HG02852 (cell line): ENCODE measurements around the gene MYO7B.
"Not testable (repeated sequence)": the region's sequence is repeated elsewhere in the genome, so short reads cannot be mapped to it uniquely, and the experiment has no call there.

Experiments
- ATAC-seq: cut with Tn5 transposase; IDR thresholded peaks from one replicate; pipeline ENCODE4 v1.9.1; 2021; ENCODE audit warnings: mild to moderate bottlenecking, moderate library complexity; ENCODE audit not compliant: unreplicated experiment

The MYO7B gene

DNA sequence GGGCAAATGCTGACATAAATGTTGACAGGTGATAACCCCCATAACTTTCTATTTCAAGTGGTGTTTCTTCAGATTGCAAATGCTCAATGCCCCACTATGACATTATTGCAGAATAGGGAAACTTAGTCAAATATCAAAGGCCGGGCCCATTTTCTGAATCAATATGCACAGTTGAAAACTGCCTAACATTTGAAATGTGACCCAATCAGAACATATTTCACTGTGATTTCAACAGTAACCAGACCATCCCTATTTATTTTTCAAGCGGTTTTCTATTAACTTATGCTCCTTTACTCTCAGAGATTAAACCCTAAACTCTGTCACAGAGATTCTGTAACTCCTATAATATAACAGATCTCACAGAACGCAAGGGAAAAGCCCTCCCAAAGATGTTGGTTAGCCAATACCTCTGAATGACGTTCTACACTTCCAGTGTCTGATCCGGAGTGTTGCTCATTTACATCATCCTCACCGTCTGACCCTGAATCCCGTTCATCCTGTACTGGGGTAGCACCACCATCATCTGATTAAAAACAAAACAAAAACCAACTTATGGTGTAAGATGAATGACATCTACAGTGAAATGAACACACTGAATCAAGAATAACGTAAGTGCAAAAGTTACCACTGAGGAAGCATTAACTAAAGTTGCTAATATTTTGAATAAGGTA lies 12.1 kb upstream of the MYO7B start:
- ATAC-seq: no peak

GRCh38 chr2:127524198-127524834 lies 11.2 kb upstream of the MYO7B start:
- not testable (repeated sequence) for ATAC-seq

DNA sequence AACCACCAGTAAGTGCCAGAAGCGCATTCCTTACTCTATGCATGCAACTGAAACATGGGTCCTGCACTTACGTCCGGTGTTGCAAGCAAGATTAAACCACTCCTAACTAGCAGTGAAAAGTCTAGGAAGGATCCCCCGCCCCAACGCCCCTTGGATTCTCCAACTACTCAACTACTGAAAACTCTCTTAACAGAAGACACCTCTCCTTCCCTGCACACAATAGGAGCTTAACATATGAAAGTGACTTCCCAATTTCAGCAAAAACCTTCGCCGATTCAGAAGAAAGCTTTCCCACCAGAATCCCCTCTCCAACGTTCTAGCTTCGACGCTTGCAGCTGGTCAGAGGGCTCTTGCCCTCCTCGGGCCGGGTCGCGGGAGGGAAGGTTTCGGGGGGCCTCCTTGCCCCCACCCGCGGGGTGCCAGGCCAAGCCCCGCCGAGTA lies 9.8 kb upstream of the MYO7B start:
- no peak for ATAC-seq

- ATAC-seq: peak; percentile 90
Measured at GRCh38 chr2:127526132-127527000, 9.1 kb upstream of the MYO7B start, which contains the start of gene IWS1. TSS of gene IWS1 (minus strand) at chr2:127526489. CDS start at chr2:127526208, 281 bp downstream.

DNA sequence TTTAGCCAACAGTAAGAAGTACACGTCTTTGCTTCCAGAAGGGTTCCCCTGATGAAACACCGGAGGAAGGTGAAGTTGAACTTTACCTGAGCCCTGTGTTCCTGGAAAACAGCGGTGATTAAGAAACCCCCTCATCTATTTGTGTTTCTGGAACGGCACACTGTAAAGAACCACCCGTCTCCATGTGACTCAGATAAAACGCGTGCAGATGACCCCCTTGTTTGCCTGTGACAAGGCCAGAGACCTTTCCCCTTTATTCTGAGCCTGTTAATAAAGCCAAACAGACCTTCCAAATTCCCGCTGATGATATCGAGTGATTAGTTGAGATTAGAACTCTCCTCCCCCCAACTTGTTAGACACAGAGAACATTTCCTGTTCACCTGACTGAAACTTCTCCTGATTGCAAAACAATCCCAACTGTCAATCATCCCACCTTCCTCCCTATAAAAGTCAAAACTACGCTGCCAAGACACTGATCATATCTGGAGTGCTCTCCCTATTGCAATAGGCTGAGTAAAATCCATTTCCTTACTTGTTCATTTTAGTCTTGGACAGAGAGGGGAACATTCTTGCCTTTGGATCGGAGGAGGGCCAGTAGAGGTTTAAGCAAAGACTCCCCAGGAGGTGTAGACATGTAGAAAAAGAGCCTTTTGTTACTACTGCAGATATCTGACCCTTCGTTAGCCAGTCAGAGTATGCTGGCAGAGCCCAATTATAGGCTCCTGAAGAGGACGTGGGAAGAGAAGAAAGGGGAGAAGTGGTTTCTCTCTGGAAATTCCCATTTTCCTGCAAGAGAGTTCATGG lies 8.3 kb upstream of the MYO7B start:
- ATAC-seq: peak; percentile 13

DNA sequence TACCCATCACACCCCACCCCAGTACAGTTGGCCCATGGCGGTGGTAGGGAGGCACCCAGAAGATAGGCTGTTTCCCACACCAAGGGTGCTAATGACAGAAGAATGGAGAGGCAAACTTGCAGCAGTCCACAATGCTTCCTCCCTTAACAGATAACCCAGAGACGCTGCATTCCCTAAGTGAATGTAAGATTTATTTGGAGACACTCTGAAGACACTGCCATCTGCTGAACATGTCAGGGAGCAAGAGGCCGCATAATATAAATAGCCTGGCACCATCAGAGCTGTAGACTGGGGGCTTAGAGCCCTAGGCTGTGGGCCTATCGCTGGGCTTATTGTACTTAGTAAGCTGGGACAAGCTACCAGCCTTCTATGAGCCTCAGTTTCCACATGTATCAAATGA lies 7.0 kb upstream of the MYO7B start:
- ATAC-seq: no peak

GRCh38 chr2:127529416-127529815 lies 6.1 kb upstream of the MYO7B start:
- not testable (repeated sequence) for ATAC-seq

- no peak for ATAC-seq
Measured at GRCh38 chr2:127530245-127531140, 5.0 kb upstream of the MYO7B start.

DNA sequence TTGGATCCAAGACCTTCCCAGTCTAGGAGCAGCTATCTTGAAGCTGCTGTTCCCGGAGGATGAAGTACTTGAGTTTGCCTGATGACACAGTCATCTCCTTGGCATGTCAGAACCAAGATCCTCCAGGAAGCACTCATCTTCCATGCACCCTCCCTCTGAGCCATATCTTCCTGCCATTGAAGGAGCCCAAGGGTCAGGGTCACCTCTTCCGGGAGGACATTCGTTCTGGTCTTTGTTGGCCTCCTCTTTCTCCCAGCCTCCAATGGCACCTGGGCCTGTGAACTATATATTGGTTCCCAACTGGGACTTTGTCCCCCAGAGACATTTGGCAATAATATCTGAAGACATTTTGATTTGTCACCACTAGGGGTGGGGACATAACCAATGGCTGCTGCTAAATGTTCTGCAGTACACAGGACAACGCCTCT lies 4.2 kb upstream of the MYO7B start:
- ATAC-seq: no peak

- no peak for ATAC-seq
Measured at GRCh38 chr2:127532296-127532695, 3.2 kb upstream of the MYO7B start.

DNA sequence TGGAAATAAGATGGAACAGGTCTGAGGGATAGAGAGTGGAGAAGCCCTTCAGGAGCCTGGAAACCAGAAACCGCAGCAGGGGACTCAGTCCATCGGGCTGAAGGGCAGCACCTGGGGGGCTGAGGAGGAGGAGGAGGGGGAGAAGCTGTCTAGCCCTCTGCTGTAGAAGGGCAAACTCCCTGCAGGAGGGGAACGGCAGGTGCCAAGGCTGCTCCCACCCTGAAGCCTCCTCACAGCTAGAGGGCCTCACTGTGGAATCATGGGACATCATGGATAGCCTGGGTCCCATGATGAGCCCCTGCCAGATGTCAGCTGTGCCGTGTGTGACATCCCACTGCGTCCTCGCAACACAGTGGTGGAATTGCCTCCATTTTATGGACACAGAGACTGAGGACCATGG lies 435 bp downstream of the MYO7B start:
- ATAC-seq: no peak

DNA sequence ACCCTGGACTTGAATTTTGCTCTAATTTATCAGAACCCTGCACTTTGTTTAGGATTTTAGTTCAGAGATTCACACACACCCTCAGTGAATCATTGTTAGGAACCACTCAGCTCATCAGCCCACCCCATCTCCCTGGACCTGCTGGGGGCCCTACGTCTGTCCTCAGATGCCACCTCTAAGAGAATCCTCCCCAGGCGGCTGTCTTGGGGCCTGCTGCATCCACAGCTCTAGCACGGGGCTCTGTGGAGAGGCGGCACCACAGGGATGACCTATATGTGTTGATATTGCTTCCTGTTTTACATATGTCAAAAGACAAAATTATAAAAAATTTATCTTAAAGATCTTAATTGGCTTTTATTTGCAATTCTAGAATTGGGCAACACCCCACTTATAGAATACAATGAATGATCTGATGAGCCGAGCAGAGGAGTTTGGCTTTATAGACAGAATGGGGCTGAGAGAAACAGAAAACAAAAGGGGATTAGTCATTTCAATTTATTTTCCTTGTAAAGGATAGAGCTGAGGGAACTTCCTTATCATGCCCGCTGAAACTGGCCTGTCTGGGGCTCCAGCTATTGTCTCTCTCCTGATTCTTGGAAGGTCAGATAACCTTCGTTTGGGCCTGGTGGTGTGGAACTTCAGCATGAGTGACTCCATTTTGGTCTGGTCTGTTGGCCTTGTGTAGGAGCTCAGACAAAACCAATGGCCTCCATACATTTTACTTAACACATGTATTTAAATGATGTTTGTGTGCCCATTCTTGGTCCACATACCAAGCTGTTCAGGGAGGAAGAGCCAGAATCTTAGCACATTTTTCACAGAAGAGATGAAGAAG lies 1.4 kb downstream of the MYO7B start:
- ATAC-seq: no peak

DNA sequence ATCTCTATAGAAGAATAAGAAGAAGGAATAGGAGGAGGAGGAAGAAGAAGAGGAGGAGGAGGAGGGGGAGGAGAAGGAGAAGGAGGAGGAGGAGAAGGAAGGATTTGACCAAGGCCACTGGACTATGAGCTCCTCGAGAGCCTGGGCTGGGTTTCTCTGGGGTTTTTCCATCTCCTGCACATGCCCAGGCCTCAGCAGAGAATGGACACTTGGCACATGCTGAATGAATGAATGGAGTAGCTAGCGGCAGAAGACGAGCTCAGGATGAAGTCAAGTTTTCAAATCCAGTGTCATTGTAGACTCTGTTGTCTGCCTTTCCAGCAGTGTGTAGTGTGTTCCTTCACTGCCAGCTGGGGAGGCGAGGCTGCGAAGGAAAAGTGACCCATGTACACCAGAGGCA lies 2.2 kb downstream of the MYO7B start:
- ATAC-seq: no peak

DNA sequence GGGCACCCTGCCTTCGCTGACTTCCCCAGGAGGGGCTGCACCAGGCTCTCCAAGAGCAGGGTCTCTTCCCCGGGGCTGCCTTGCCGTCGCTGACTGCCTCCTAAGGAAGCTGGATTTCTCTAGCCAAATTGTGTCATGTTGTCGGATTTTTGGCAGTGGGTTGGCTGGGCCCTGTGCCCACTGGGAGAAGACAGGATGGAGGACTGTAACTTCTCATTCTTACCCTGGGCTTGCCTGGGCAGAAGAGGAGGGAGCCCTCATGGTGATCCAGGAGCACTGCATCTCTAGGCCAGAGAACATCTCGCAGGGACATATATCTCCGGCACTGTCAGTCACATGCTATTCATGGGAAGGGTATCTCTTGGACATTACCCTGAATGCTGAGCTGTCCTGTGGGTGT lies 6.3 kb downstream of the MYO7B start:
- ATAC-seq: no peak

DNA sequence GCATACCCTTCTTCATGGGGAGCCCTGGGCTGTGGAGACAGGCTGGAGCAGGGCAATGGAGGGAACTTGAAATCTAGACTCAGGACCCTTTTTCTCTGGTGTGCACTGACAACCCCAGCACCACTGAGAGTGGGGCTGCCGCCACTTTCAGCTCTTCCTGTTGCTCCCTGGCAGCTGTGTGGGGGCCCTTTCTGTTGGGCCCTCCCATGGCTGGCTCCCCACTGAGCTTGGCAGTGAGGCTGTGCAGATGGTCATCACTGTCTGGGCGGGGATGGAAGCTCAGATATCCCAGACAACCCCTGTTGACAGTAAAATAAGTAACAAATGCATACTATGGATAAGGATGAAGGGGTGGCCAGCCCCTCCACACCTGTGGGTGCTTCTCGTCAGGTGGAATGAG lies 6.7 kb downstream of the MYO7B start:
- no peak for ATAC-seq

DNA sequence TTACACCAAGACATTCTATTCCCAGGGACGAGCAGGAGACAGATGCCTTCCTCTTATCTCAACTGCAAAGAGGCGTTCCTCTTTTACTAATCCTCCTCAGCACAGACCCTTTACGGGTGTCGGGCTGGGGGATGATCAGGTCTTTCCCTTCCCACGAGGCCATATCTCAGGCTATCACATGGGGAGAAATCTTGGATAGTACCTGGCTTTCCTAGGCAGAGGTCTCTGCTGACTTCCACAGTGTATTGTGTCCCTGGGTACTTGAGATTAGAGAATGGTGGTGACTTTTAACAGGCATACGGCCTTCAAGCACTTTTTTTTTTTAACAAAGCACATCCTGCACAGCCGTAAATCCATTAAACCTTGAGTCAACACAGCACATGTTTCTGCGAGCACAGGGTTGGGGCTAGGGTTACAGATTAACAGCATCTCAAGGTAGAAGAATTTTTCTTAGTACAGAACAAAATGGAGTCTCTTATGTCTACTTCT lies 7.6 kb downstream of the MYO7B start:
- not testable (repeated sequence) for ATAC-seq

- ATAC-seq: no peak
Measured at GRCh38 chr2:127545189-127545588, 9.7 kb downstream of the MYO7B start.

DNA sequence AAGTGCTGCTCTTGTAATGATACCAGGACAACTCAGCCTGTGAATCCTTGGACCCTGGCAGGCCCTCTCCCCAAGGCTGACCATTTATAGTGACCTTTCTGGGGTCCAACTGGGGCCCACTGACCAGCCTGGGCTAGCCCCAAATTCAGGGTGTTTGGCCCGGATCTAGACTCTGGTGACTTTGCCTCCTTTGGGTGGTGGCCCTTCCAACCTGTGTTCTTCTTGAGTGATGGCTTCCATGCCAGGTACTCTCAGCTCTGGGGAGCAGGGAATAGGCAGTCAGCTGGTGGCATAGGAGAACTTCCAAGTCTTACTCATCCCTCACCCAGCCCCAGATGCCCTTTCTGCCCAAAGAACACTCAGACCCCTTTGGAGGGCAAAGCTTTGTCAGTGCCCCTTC lies 10.3 kb downstream of the MYO7B start:
- no peak for ATAC-seq

DNA sequence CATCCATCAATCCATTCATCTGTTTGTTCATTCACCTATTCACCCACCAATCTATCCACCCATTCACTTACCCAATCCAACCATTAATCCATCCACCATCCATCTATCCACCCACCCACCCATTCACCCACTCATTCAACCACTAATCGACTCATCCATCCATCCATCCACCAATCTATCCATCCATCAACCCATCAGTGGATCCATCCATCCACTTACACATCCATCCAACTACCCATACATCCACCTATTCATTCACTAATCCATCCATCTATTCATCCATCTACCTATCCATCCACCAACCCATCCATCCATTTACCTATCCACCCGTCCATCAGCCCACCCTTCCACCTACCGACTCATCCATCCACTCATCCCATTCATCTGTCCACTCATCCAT lies 11.3 kb downstream of the MYO7B start:
- ATAC-seq: no peak
